HFFc6 (cell line): ENCODE data around the gene LRRC8D. TPM values are rescaled to one million over a fixed set of nuclear protein-coding genes. Genes with fewer than 3 reads are reported as not detected.

Experiments used
- DNase-seq: peaks from one replicate; pipeline ENCODE4 v3.0.0-alpha.2; 2018
- H3K27ac Mint-ChIP-seq: 2 replicates; pipeline ENCODE4 v1.8.0; 2020; ENCODE audit warnings: mild to moderate bottlenecking, mixed read lengths
- H3K27me3 Mint-ChIP-seq: 2 replicates; pipeline ENCODE4 v1.8.0; 2021; ENCODE audit warnings: mild to moderate bottlenecking, moderate library complexity, mixed read lengths; ENCODE audit not compliant: insufficient read depth
- H3K36me3 Mint-ChIP-seq: 2 replicates; pipeline ENCODE4 v1.8.0; 2021; ENCODE audit warnings: low read depth, mixed read lengths
- H3K4me1 Mint-ChIP-seq: 2 replicates; pipeline ENCODE4 v1.8.0; 2020; ENCODE audit warnings: low read depth, mixed read lengths
- H3K4me3 Mint-ChIP-seq: 2 replicates; pipeline ENCODE4 v1.8.0; 2020; ENCODE audit warnings: mild to moderate bottlenecking, moderate library complexity, mixed read lengths
- H3K9me3 Mint-ChIP-seq: 2 replicates; pipeline ENCODE4 v1.8.0; 2020; ENCODE audit warnings: mild to moderate bottlenecking, mixed read lengths
- CTCF ChIP-seq: fragments of 200-600 bp; sonication (generic); IDR thresholded peaks from 2 replicates; pipeline ENCODE4 v1.5.0; 2021; ENCODE audit warnings: antibody characterized with exemption, mild to moderate bottlenecking
- total RNA-seq, 6 experiments: library from RNA; stranded (reverse); fragmentation: NEBNext Ultra II Directional; extraction: Animal tissue kit (Norgen Biotek cat#: 25700); gene quantifications; 2 replicates in 1 of 6; 3 replicates in 5 of 6; pipeline ENCODE4 v1.2.3, GENCODE V29; 2021

Gene LRRC8D
- total RNA-seq, 6 experiments from 2014 or later = 33.5 to 46.7 (median 41.8) TPM

GRCh38 chr1:89959719-89960118, 138.9 kb downstream of the LRRC8D start:
- Mint-ChIP-seq H3K4me1 (peaks cover 36% of the 10 kb centered on the region), H3K9me3 (peaks cover 7% of the 10 kb centered on the region), H3K36me3 (peaks cover 9% of the 10 kb centered on the region; the same call in 1 of the 2 replicates), H3K27ac (no peak overlapping the region), H3K27me3 (peaks cover 2% of the 10 kb centered on the region; the same call in 1 of the 2 replicates), H3K4me3 (no peak overlapping the region)
- DNase-seq = no peak
- no peak for TF ChIP-seq CTCF

GRCh38 chr1:89962024-89962741, 141.4 kb downstream of the LRRC8D start:
- Mint-ChIP-seq H3K27ac (peak overlapping the region; percentile 27; the same call in 1 of the 2 replicates), H3K4me1 (peaks cover 19% of the 10 kb centered on the region), H3K27me3 (peaks cover 2% of the 10 kb centered on the region; the same call in 1 of the 2 replicates), H3K9me3 (peaks cover 7% of the 10 kb centered on the region), H3K36me3 (peaks cover 9% of the 10 kb centered on the region; the same call in 1 of the 2 replicates), H3K4me3 (no peak overlapping the region)
- peak; percentile 59 for DNase-seq
- no peak for TF ChIP-seq CTCF

GRCh38 chr1:89962742-89963075, 141.9 kb downstream of the LRRC8D start:
- H3K27ac Mint-ChIP-seq = no peak overlapping the region
- no peak for DNase-seq
- no peak for TF ChIP-seq CTCF

GRCh38 chr1:89965193-89965768, 144.4 kb downstream of the LRRC8D start:
- DNase-seq = no peak
- no peak for TF ChIP-seq CTCF

More at GRCh38 chr1:89962742-89963075, 141.9 kb downstream of the LRRC8D start:
- Mint-ChIP-seq H3K4me1 (peaks cover 16% of the 10 kb centered on the region), H3K9me3 (peaks cover 7% of the 10 kb centered on the region), H3K36me3 (peaks cover 9% of the 10 kb centered on the region; the same call in 1 of the 2 replicates), H3K27me3 (peaks cover 2% of the 10 kb centered on the region; the same call in 1 of the 2 replicates), H3K4me3 (no peak overlapping the region)

GRCh38 chr1:89966656-89967055, 145.8 kb downstream of the LRRC8D start:
- Mint-ChIP-seq H3K27ac (no peak overlapping the region), H3K9me3 (no peaks in the 10 kb centered on the region), H3K36me3 (no peaks in the 10 kb centered on the region), H3K4me3 (no peak overlapping the region), H3K27me3 (peaks cover 2% of the 10 kb centered on the region; the same call in 1 of the 2 replicates), H3K4me1 (peaks cover 23% of the 10 kb centered on the region)
- DNase-seq = no peak
- TF ChIP-seq CTCF = no peak

More at GRCh38 chr1:89965193-89965768, 144.4 kb downstream of the LRRC8D start:
- Mint-ChIP-seq H3K4me1 (peaks cover 16% of the 10 kb centered on the region), H3K36me3 (no peaks in the 10 kb centered on the region), H3K27me3 (peaks cover 2% of the 10 kb centered on the region; the same call in 1 of the 2 replicates), H3K4me3 (no peak overlapping the region), H3K9me3 (no peaks in the 10 kb centered on the region), H3K27ac (no peak overlapping the region)
